GM12891 (cell line): ENCODE data around the gene MGAT4D.

Experiments
- POLR2A ChIP-seq: IDR thresholded peaks from 2 replicates; pipeline ENCODE4 v1.6.1; 2011; ENCODE audit warnings: low read depth, low read length, control low read depth
- POLR2AphosphoS5 ChIP-seq: IDR thresholded peaks from 2 replicates; pipeline ENCODE4 v1.6.1; 2011; ENCODE audit warnings: low read depth, low read length, control low read depth
- POU2F2 ChIP-seq: IDR thresholded peaks from 2 replicates; pipeline ENCODE4 v1.6.1; 2011; ENCODE audit warnings: low read depth, mild to moderate bottlenecking, control low read depth, low read length, moderate library complexity
- SPI1 ChIP-seq: IDR thresholded peaks from 2 replicates; pipeline ENCODE4 v1.6.1; 2011; ENCODE audit warnings: low read depth, low read length, control low read depth
- TAF1 ChIP-seq: IDR thresholded peaks from 2 replicates; pipeline ENCODE4 v1.6.1; 2011; ENCODE audit warnings: low read depth, low read length, control low read depth

DNA sequence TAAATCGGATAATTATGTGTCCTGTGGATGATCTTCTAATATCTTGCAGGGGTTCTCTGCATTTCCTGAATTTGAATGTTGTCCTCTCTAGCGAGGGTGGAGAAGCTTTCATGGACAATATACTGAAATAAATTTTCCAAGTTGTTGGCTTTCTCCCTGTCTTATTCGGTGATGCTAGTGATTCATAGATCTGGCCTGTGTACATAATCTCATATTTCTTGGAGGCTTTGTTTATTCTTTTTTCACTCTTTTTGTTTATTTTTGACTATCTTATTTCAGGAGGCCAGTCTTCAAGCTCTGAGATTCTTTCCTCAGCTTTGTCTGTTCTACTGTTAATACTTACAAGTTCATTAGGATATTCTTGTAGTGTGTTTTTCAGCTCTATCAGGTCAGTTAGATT lies 49.9 kb downstream of the MGAT4D start:
- TF ChIP-seq POLR2A (no peak), POLR2AphosphoS5 (no peak), TAF1 (no peak), POU2F2 (no peak), SPI1 (no peak)
